Panc1 (cell line): ENCODE measurements around the gene ADAM22. TPM values are rescaled to one million over a fixed set of nuclear protein-coding genes. Genes with fewer than 3 reads are reported as not detected.

Experiments
- ATAC-seq: fragments of 200-7000 bp; cut with Tn5 transposase; 2 replicates; pipeline ENCODE4 v1.9.1; 2020; ENCODE audit warnings: mild to moderate bottlenecking, moderate library complexity
- BruUV-seq: library from RNA; stranded (reverse); fragments of 400-500 nt; replicated peaks from 2 replicates; lab custom pipeline; 2021; lab: Mats Ljungman, UMichigan
- CTCF ChIA-PET: fragments of 300-600 bp; sonication (Branson Sonifier 250); formaldehyde crosslinking; loops from one replicate; lab custom pipeline; 2022; ENCODE audit warnings: antibody characterized with exemption; lab: Charles Lee
- POLR2A ChIA-PET: fragments of 300-600 bp; sonication (Branson Sonifier 250); formaldehyde crosslinking; loops from one replicate; lab custom pipeline; 2022; ENCODE audit warnings: antibody characterized with exemption; lab: Charles Lee
- DNase-seq: peaks from one replicate; pipeline ENCODE4 v3.0.0-alpha.2; 2010; ENCODE audit warnings: low read depth, low spot score
- H3K27ac ChIP-seq: 2 replicates; pipeline ENCODE4 v1.5.1; 2011; ENCODE audit warnings: mild to moderate bottlenecking, low read length, inconsistent platforms
- H3K27me3 ChIP-seq: fragments of 200-500 bp; sonication (Bioruptor generic); 2 replicates; pipeline ENCODE4 v1.6.0; 2014; ENCODE audit warnings: low read length, inconsistent platforms; ENCODE audit not compliant: control insufficient read depth, insufficient read depth
- H3K36me3 ChIP-seq: fragments of 200-500 bp; sonication (Bioruptor generic); 2 replicates; pipeline ENCODE4 v1.5.1; 2014; ENCODE audit warnings: inconsistent platforms, mild to moderate bottlenecking, low read length, moderate library complexity; ENCODE audit not compliant: control insufficient read depth, insufficient read depth
- H3K4me1 ChIP-seq: 2 replicates; pipeline ENCODE4 v1.5.1; 2011; ENCODE audit warnings: inconsistent platforms, mild to moderate bottlenecking, low read length, moderate library complexity; ENCODE audit not compliant: control insufficient read depth, insufficient read depth
- H3K4me3 ChIP-seq, 2 experiments: 2 replicates each; pipeline ENCODE4 v1.5.1; 2011 to 2012; ENCODE audit warnings: low read depth in 2 of 2, low read length in 2 of 2, mild to moderate bottlenecking in 2 of 2, inconsistent platforms in 1 of 2, moderate library complexity in 1 of 2
- H3K9me3 ChIP-seq: fragments of 200-500 bp; sonication (Bioruptor generic); 2 replicates; pipeline ENCODE4 v1.5.1; 2014; ENCODE audit warnings: low read depth, mild to moderate bottlenecking, inconsistent platforms, low read length, moderate library complexity; ENCODE audit not compliant: control insufficient read depth, insufficient read depth
- CTCF ChIP-seq: fragments of 450-650 bp; IDR thresholded peaks from 2 replicates; pipeline ENCODE4 v1.5.1; 2017; ENCODE audit warnings: mild to moderate bottlenecking
- POLR2AphosphoS5 ChIP-seq: IDR thresholded peaks from 2 replicates; pipeline ENCODE4 v1.6.1; 2012; ENCODE audit warnings: mild to moderate bottlenecking, low read depth, low read length, moderate library complexity
- REST ChIP-seq, 2 experiments: IDR thresholded peaks; 2 replicates each; pipeline ENCODE4 v1.6.1; 2011 to 2012; ENCODE audit warnings: low read depth in 2 of 2, control low read depth in 1 of 2, low read length in 1 of 2, mild to moderate bottlenecking in 1 of 2, moderate library complexity in 1 of 2; ENCODE audit not compliant: insufficient read depth in 1 of 2
- SIN3A ChIP-seq: IDR thresholded peaks from 2 replicates; pipeline ENCODE4 v1.6.1; 2012; ENCODE audit warnings: low read depth, mild to moderate bottlenecking, low read length, moderate library complexity, borderline replicate concordance; ENCODE audit not compliant: insufficient read depth
- TCF7L2 ChIP-seq: IDR thresholded peaks from 2 replicates; pipeline ENCODE4 v1.6.1; 2011; ENCODE audit warnings: mild to moderate bottlenecking, low read depth, low read length, inconsistent platforms
- in situ Hi-C: cut with HindIII; loops from 2 replicates; pipeline ENCODE4 v1.10.0; 2016; ENCODE audit warnings: low sequenced_read_pairs, low pct_unique_long_range_greater_than_20kb
- intact Hi-C: fragments of 100-400 bp; cut with micrococcal nuclease; formaldehyde crosslinking; loops from one replicate; pipeline ENCODE4 v1.10.0; 2022; ENCODE audit not compliant: unreplicated experiment
- total RNA-seq: library from RNA; stranded (reverse); gene quantifications from one replicate; pipeline ENCODE4 v1.2.1, GENCODE V29; 2021; ENCODE audit not compliant: unreplicated experiment

ADAM22 gene
- total RNA-seq, 1 experiment from 2014 or later: 4.2 TPM

- Histone ChIP-seq H3K4me1 (no peaks in the 10 kb centered on the region), H3K27me3 (no peaks in the 10 kb centered on the region), H3K9me3 (no peaks in the 10 kb centered on the region), H3K4me3 (no peak overlapping the region), H3K27ac (no peak overlapping the region), H3K36me3 (no peaks in the 10 kb centered on the region)
- ChIA-PET CTCF (no interaction called here), POLR2A (no interaction called here)
- no peak for DNase-seq
- in situ Hi-C loops: no loop called here
- no peak for TF ChIP-seq REST (IDR thresholded peaks at IDR 0.05; ENCODE audit: insufficient read depth in 1 of 2, low read depth in 2 of 2, low read length in 1 of 2)
- no peak for TF ChIP-seq TCF7L2
- TF ChIP-seq SIN3A: no peak
- no peak for TF ChIP-seq POLR2AphosphoS5
- no peak for TF ChIP-seq CTCF
- ATAC-seq: no peak
- intact Hi-C loops: loop anchor here (5.0 to 10.0 kb wide), 3 partner anchors 187 to 605 kb away; no protein-coding TSS in a partner anchor
- no TSS peak for BruUV-seq
Observed at GRCh38 chr7:88111954-88112471, 178.0 kb downstream of the ADAM22 start.

- Histone ChIP-seq H3K36me3 (no peaks in the 10 kb centered on the region), H3K9me3 (no peaks in the 10 kb centered on the region), H3K27ac (no peak overlapping the region), H3K27me3 (no peaks in the 10 kb centered on the region), H3K4me3 (no peak overlapping the region), H3K4me1 (no peaks in the 10 kb centered on the region)
- no peak for DNase-seq
- ChIA-PET POLR2A (no interaction called here), CTCF (no interaction called here)
- ATAC-seq: no peak
- in situ Hi-C loops: no loop called here
- no peak for TF ChIP-seq CTCF
- no TSS peak for BruUV-seq
- intact Hi-C loops: loop anchor here (10.0 kb wide), 1 partner anchor 191 kb away; no protein-coding TSS in a partner anchor
Observed at GRCh38 chr7:88115258-88115796, 181.3 kb downstream of the ADAM22 start.
